IMR-90 (cell line): ENCODE results near the gene MASP2. TPM values are rescaled to one million over a fixed set of nuclear protein-coding genes. Genes with fewer than 3 reads are reported as not detected.

Source experiments
- ATAC-seq: fragments of 200-7000 bp; cut with Tn5 transposase; 2 replicates; pipeline ENCODE4 v1.9.1; 2020; ENCODE audit warnings: low read depth, mild to moderate bottlenecking, moderate library complexity
- BruUV-seq: library from RNA; stranded (reverse); fragments of 400-500 nt; replicated peaks from 2 replicates; lab custom pipeline; 2021; lab: Mats Ljungman, UMichigan
- CTCF ChIA-PET: fragments of 300-600 bp; formaldehyde crosslinking; extraction: SDS; loops from one replicate; lab custom pipeline; 2021; ENCODE audit warnings: antibody characterized with exemption; lab: Yijun Ruan, JAX
- POLR2A ChIA-PET: fragments of 300-600 bp; sonication (Branson Sonifier 250); formaldehyde crosslinking; loops from one replicate; lab custom pipeline; 2022; ENCODE audit warnings: antibody characterized with exemption; ENCODE audit not compliant: unreplicated experiment; lab: Charles Lee
- DNase-seq: peaks from one replicate; pipeline ENCODE4 v3.0.0; 2013
- H2AFZ ChIP-seq: replicated peaks from 2 replicates; pipeline ENCODE3; 2013; ENCODE audit warnings: low read length, mild to moderate bottlenecking; ENCODE audit not compliant: poor library complexity
- H2AK5ac ChIP-seq: 2 replicates; pipeline ENCODE4 v1.6.1; 2013; ENCODE audit warnings: low read depth, low read length, inconsistent platforms
- H2AK9ac ChIP-seq: replicated peaks from 2 replicates; pipeline ENCODE3; 2013; ENCODE audit warnings: mild to moderate bottlenecking, low read depth, low read length, moderate library complexity; ENCODE audit not compliant: poor library complexity
- H2BK120ac ChIP-seq: 2 replicates; pipeline ENCODE4 v1.6.1; 2013; ENCODE audit warnings: low read depth, low read length, inconsistent platforms
- H2BK15ac ChIP-seq: 3 replicates; pipeline ENCODE4 v1.6.1; 2013; ENCODE audit warnings: low read depth, low read length, inconsistent platforms
- H2BK20ac ChIP-seq: 2 replicates; pipeline ENCODE4 v1.6.1; 2013; ENCODE audit warnings: low read depth, mild to moderate bottlenecking, inconsistent platforms, low read length, moderate library complexity
- H2BK5ac ChIP-seq: 2 replicates; pipeline ENCODE4 v1.6.1; 2013; ENCODE audit warnings: mild to moderate bottlenecking, low read depth, low read length, inconsistent platforms; ENCODE audit not compliant: poor library complexity, severe bottlenecking
- H3K14ac ChIP-seq: replicated peaks from 2 replicates; pipeline ENCODE4 v1.6.1; 2013; ENCODE audit warnings: low read depth, low read length, inconsistent platforms
- H3K18ac ChIP-seq: 2 replicates; pipeline ENCODE4 v1.6.1; 2013; ENCODE audit warnings: low read depth, low read length, control low read depth
- H3K23ac ChIP-seq: 2 replicates; pipeline ENCODE4 v1.6.1; 2013; ENCODE audit warnings: low read depth, low read length, inconsistent platforms
- H3K27ac ChIP-seq: 2 replicates; pipeline ENCODE4 v1.5.1; 2013; ENCODE audit warnings: mild to moderate bottlenecking, control low read depth, low read length; ENCODE audit not compliant: insufficient read depth
- H3K27me3 ChIP-seq: 2 replicates; pipeline ENCODE4 v1.6.1; 2013; ENCODE audit warnings: low read length; ENCODE audit not compliant: control insufficient read depth, insufficient read depth
- H3K36me3 ChIP-seq: 2 replicates; pipeline ENCODE4 v1.6.1; 2013; ENCODE audit warnings: low read length, mixed read lengths; ENCODE audit not compliant: control insufficient read depth, insufficient read depth
- H3K4ac ChIP-seq: 2 replicates; pipeline ENCODE4 v1.6.1; 2013; ENCODE audit warnings: low read depth, low read length, inconsistent platforms
- H3K4me1 ChIP-seq: 2 replicates; pipeline ENCODE4 v1.6.1; 2013; ENCODE audit warnings: low read length, mixed read lengths; ENCODE audit not compliant: control insufficient read depth, insufficient read depth
- H3K4me2 ChIP-seq: 2 replicates; pipeline ENCODE4 v1.6.1; 2013; ENCODE audit warnings: low read depth, mild to moderate bottlenecking, control low read depth, low read length, moderate library complexity
- H3K4me3 ChIP-seq: 2 replicates; pipeline ENCODE4 v1.5.1; 2013; ENCODE audit warnings: low read depth, mild to moderate bottlenecking, control low read depth, low read length, moderate library complexity; ENCODE audit not compliant: insufficient read depth
- H3K56ac ChIP-seq: 2 replicates; pipeline ENCODE4 v1.6.1; 2013; ENCODE audit warnings: low read length, inconsistent platforms; ENCODE audit not compliant: insufficient read depth; ENCODE audit errors: extremely low read depth
- H3K79me1 ChIP-seq, 2 experiments: 2 replicates each; pipeline ENCODE4 v1.6.1; 2013; ENCODE audit warnings: low read length in 2 of 2, inconsistent platforms in 1 of 2, low read depth in 1 of 2
- H3K9ac ChIP-seq: 2 replicates; pipeline ENCODE4 v1.6.1; 2013; ENCODE audit warnings: low read depth, low read length, control low read depth
- H3K9me1 ChIP-seq: 2 replicates; pipeline ENCODE4 v1.6.1; 2013; ENCODE audit warnings: low read length, inconsistent platforms; ENCODE audit not compliant: insufficient read depth
- H3K9me3 ChIP-seq: 2 replicates; pipeline ENCODE4 v1.6.1; 2013; ENCODE audit warnings: low read length; ENCODE audit not compliant: control insufficient read depth, insufficient read depth
- H4K20me1 ChIP-seq: 2 replicates; pipeline ENCODE4 v1.6.1; 2013; ENCODE audit warnings: low read length, inconsistent platforms; ENCODE audit not compliant: insufficient read depth
- H4K5ac ChIP-seq: 2 replicates; pipeline ENCODE4 v1.6.1; 2013; ENCODE audit warnings: mild to moderate bottlenecking, low read depth, low read length, control low read depth
- H4K8ac ChIP-seq, 2 experiments: 2 replicates each; pipeline ENCODE4 v1.6.1; 2013; ENCODE audit warnings: low read depth in 2 of 2, low read length in 2 of 2, control low read depth in 1 of 2, inconsistent platforms in 1 of 2
- H4K91ac ChIP-seq: 2 replicates; pipeline ENCODE4 v1.6.1; 2013; ENCODE audit warnings: low read depth, low read length, inconsistent platforms; ENCODE audit not compliant: insufficient read depth
- BHLHE40 ChIP-seq: fragments of 150-350 bp; IDR thresholded peaks from 2 replicates; pipeline ENCODE4 v1.6.1; 2016; ENCODE audit warnings: mild to moderate bottlenecking, low read depth, low read length
- CEBPB ChIP-seq: IDR thresholded peaks from 2 replicates; pipeline ENCODE4 v1.6.1; 2012; ENCODE audit warnings: low read depth, low read length, improper control_type of control experiment
- CTCF ChIP-seq: conservative IDR thresholded peaks from 2 replicates; pipeline ENCODE4 v1.5.1; 2012; ENCODE audit warnings: mild to moderate bottlenecking, low read depth, low read length, improper control_type of control experiment
- FOS ChIP-seq: fragments of 150-350 bp; IDR thresholded peaks from 2 replicates; pipeline ENCODE4 v1.6.1; 2016; ENCODE audit warnings: low read depth, low read length
- MAFK ChIP-seq: IDR thresholded peaks from 2 replicates; pipeline ENCODE4 v1.6.1; 2012; ENCODE audit warnings: low read depth, low read length, improper control_type of control experiment
- MAZ ChIP-seq: IDR thresholded peaks from 2 replicates; pipeline ENCODE4 v1.6.1; 2012; ENCODE audit warnings: low read depth, mild to moderate bottlenecking, low read length, improper control_type of control experiment, moderate library complexity, borderline replicate concordance
- POLR2A ChIP-seq: IDR thresholded peaks from 2 replicates; pipeline ENCODE4 v1.6.1; 2012; ENCODE audit warnings: mild to moderate bottlenecking, low read depth, low read length
- RAD21 ChIP-seq: IDR thresholded peaks from 2 replicates; pipeline ENCODE4 v1.6.1; 2012; ENCODE audit warnings: low read length, improper control_type of control experiment
- RCOR1 ChIP-seq: IDR thresholded peaks from 2 replicates; pipeline ENCODE4 v1.6.1; 2012; ENCODE audit warnings: mild to moderate bottlenecking, low read length, improper control_type of control experiment; ENCODE audit not compliant: insufficient replicate concordance
- RFX5 ChIP-seq: IDR thresholded peaks from 2 replicates; pipeline ENCODE4 v1.8.0; 2012; ENCODE audit warnings: low read depth, mild to moderate bottlenecking, low read length, moderate library complexity
- SMC3 ChIP-seq: fragments of 150-350 bp; IDR thresholded peaks from 2 replicates; pipeline ENCODE4 v1.6.1; 2016; ENCODE audit warnings: low read depth, mild to moderate bottlenecking, antibody characterized with exemption, low read length, moderate library complexity
- USF2 ChIP-seq: fragments of 150-350 bp; IDR thresholded peaks from 2 replicates; pipeline ENCODE4 v1.6.1; 2017; ENCODE audit warnings: mild to moderate bottlenecking, antibody characterized with exemption, low read length, low read depth
- WGBS, 2 experiments: methylation state at CpG; one replicate each; pipeline versions ENCODE4 v1.1.5 to v1.1.7; 2013; ENCODE audit warnings: missing lambda C conversion rate in 2 of 2; ENCODE audit not compliant: insufficient read length in 1 of 2; ENCODE audit errors: extremely low coverage in 2 of 2; 5-methylcytosine and 5-hydroxymethylcytosine counted together
- dilution Hi-C: fragments of 300-500 bp; cut with HindIII; formaldehyde crosslinking; loops from one replicate; pipeline ENCODE4 v1.14.3; 2018; ENCODE audit warnings: low sequenced_read_pairs; ENCODE audit not compliant: unreplicated experiment
- in situ Hi-C: fragments of 300-500 bp; cut with MboI; formaldehyde crosslinking; loops from 3 replicates; pipeline ENCODE4 v1.14.3; 2019; ENCODE audit warnings: low sequenced_read_pairs, inconsistent platforms, mixed read lengths
- intact Hi-C: fragments of 100-400 bp; cut with micrococcal nuclease; formaldehyde crosslinking; loops from 2 replicates; pipeline ENCODE4 v1.10.0; 2022
- polyA plus RNA-seq, 3 experiments: library from polyadenylated mRNA; depleted of rRNA; stranded (reverse); fragments of >200 nt; gene quantifications; 2 replicates each; pipeline ENCODE4 v1.2.3, GENCODE V29; 2012; ENCODE audit warnings: low replicate concordance in 1 of 3
- total RNA-seq: library from RNA; depleted of rRNA; stranded (reverse); fragments of >200 nt; gene quantifications from 2 replicates; pipeline ENCODE4 v1.2.3, GENCODE V29; 2012
- TF ChIP-seq, protein P1 (sequence below): fragments of 150-350 bp; IDR thresholded peaks from 2 replicates; pipeline ENCODE4 v1.6.1; 2016; ENCODE audit warnings: low read depth, mild to moderate bottlenecking, low read length, moderate library complexity, borderline replicate concordance

MASP2 gene
- total and polyA plus RNA-seq, 2 of the 4 experiments (the other 2 are of a cell fraction), result 0.03 TPM; not detected in 1

- Histone ChIP-seq H3K9me3 (no peaks in the 10 kb centered on the region), H2BK5ac (no peak overlapping the region), H3K23ac (no peak overlapping the region), H4K20me1 (peaks cover 24% of the 10 kb centered on the region), H2BK120ac (no peak overlapping the region), H2AK9ac (no peak overlapping the region), H2AFZ (no peak overlapping the region), H3K4me2 (no peak overlapping the region), H3K9ac (no peak overlapping the region), H3K4ac (no peak overlapping the region), H2BK20ac (no peak overlapping the region), H2BK15ac (no peak overlapping the region), H3K9me1 (0 out of 2 replicates have a peak, but pooled peaks cover 3% of the 10 kb centered on the region), H3K18ac (no peak overlapping the region), H3K4me1 (peaks cover 4% of the 10 kb centered on the region; the same call in 1 of the 2 replicates), H3K79me1 (peaks cover 5 to 26% of the 10 kb centered on the region in 2 experiments; a peak in 3 of 4 replicates), H3K27me3 (no peaks in the 10 kb centered on the region), H3K36me3 (peaks cover 15% of the 10 kb centered on the region), H3K27ac (no peak overlapping the region), H4K8ac (no peak overlapping the region), H3K14ac (no peak overlapping the region), H4K5ac (no peak overlapping the region), H3K56ac (no peak overlapping the region), H3K4me3 (no peak overlapping the region), H2AK5ac (no peak overlapping the region), H4K91ac (no peak overlapping the region)
- TF ChIP-seq RCOR1 (no peak), MAFK (no peak), FOS (no peak), BHLHE40 (no peak), CTCF (no peak), RAD21 (no peak), POLR2A (no peak), MAZ (no peak), USF2 (no peak), RFX5 (no peak), CEBPB (no peak), SMC3 (no peak)
- TF ChIP-seq, protein P1, sequence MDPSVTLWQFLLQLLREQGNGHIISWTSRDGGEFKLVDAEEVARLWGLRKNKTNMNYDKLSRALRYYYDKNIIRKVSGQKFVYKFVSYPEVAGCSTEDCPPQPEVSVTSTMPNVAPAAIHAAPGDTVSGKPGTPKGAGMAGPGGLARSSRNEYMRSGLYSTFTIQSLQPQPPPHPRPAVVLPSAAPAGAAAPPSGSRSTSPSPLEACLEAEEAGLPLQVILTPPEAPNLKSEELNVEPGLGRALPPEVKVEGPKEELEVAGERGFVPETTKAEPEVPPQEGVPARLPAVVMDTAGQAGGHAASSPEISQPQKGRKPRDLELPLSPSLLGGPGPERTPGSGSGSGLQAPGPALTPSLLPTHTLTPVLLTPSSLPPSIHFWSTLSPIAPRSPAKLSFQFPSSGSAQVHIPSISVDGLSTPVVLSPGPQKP, result no peak
- DNase-seq, result no peak
- in situ Hi-C loops (no loop called here), intact Hi-C loops (no loop called here), dilution Hi-C loops (no loop called here)
- WGBS, 2 experiments, result no CpG with 5 or more reads among the region's 7 CpGs
- no peak for ATAC-seq
- BruUV-seq, result no TSS peak
- POLR2A ChIA-PET, result no interaction called here
- CTCF ChIA-PET, result no interaction called here
Measured at GRCh38 chr1:11054181-11054580, 7.1 kb upstream of the MASP2 start.
